Measurements from ENCODE around the gene GEMIN5.

The GEMIN5 gene

DNA sequence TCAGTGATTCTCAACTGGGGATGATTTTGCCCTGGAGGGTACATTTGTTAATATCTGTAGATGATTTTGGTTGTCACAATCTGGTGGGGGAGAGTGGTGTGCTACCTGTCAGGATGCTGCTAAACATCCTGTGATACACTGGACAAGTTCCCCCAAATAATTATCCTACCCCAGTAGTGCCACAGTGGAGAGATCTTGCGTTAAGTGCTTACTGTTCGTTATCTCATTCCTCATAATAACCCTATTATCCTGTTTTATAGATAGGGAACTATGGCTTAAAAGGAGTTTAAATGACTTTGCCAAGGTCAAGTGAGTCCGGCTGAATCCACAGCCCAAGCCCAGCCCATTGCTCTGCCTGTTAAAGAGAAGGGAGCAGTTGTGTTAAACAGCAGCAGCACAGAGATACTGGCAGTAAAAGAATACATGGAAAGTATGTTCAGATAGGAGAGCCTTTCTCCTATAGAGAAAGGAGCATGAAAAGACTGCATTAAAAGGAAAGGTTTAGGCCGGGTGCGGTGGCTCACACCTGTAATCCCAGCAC is 64.2 kb downstream of the GEMIN5 start:
- no peak for DNase-seq

DNA sequence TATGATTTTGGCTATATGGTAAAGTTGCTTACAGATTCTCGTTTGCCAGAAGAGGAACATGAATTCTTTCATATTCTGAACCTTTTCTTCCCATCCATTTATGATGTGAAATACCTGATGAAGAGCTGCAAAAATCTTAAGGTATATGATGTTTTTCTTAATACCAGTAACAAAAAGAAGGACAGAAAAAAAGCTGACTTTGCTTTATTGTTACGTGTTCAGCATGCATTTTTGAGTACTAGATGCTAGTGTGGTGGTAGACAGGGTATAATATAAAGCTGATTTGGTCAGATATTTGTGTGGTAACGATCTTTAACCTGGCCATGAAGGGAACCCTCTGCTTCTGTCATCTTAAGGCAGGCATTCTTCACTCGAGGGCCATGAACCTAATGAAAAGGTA is 66.3 kb downstream of the GEMIN5 start:
- no peak for DNase-seq

DNA sequence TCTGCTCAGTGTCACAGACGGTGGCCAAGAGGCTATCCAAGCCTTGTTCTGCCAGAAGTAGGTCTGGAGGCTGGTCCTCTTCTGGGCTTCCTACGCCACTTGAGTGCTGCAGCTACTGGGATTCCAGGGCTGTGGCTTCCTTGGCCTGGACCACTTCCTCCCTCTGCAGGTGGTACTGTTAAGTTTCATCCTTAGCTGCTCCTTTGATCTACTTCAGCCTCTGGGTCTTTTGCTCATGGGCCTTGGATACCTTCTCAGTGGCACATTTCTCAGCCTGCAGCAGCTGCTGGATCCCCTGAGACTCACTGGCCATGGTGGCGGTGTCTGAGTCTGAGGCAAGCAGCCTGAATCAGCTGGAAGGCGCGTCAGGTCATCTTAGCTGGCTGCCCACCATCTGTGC is 69.3 kb downstream of the GEMIN5 start:
- peak; percentile 3 for DNase-seq

DNA sequence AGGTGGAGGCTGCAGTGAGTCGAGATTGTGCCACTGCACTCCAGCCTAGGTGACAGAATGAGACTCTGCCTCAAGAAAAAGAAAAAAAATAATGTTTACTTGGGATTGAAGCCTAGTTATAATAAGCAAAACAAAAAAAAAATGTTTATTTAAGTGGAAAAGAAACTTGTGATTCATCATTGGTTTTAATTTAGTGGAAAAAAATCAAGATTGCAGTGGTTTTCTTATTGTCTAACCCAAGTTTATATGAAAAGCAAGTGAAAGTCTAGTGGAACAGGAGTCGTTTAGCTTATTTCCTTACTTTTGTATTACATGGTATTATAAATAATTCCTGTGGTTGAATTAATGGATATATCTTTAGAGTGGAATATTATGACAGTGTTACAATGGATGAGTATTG is 71.2 kb downstream of the GEMIN5 start:
- no peak for DNase-seq

GRCh38 chr5:154865466-154866184 is 72.4 kb downstream of the GEMIN5 start:
- DNase-seq: no peak

- no peak for DNase-seq
Observed at GRCh38 chr5:154863291-154864080, 74.5 kb downstream of the GEMIN5 start.

DNA sequence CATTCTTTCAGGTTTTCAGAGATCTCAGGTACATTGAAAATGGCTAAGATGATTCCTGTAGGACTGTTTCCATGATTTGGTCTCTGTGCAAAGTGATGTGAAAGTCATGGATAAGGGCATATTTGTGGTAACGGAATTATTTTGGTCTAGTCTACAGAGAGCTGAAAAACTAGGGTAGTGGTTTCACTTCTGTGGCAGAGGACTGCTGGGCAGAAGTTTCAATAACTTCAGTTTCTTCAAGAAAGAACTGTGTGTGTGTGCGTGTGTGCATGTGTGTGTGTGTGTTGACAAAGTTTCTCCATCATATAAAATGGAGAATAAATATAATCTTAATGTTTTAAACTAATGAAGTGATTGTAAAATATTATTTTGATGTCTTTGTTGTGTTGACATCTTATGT is 75.2 kb downstream of the GEMIN5 start:
- DNase-seq: no peak

GRCh38 chr5:154861946-154862345 is 76.1 kb downstream of the GEMIN5 start:
- DNase-seq: no peak

GRCh38 chr5:154860765-154861164 is 77.2 kb downstream of the GEMIN5 start:
- DNase-seq: no peak

GRCh38 chr5:154860123-154860522 is 77.9 kb downstream of the GEMIN5 start:
- no peak for DNase-seq

GRCh38 chr5:154858972-154859871 is 78.8 kb downstream of the GEMIN5 start:
- peak; percentile 33 for DNase-seq

- peak; percentile 98 for DNase-seq
Observed at GRCh38 chr5:154858297-154858971, 79.6 kb downstream of the GEMIN5 start, which contains the start of gene CNOT8. TSS of gene CNOT8 (plus strand) at chr5:154858627. CDS start at chr5:154863279, 4,652 bp downstream.

DNA sequence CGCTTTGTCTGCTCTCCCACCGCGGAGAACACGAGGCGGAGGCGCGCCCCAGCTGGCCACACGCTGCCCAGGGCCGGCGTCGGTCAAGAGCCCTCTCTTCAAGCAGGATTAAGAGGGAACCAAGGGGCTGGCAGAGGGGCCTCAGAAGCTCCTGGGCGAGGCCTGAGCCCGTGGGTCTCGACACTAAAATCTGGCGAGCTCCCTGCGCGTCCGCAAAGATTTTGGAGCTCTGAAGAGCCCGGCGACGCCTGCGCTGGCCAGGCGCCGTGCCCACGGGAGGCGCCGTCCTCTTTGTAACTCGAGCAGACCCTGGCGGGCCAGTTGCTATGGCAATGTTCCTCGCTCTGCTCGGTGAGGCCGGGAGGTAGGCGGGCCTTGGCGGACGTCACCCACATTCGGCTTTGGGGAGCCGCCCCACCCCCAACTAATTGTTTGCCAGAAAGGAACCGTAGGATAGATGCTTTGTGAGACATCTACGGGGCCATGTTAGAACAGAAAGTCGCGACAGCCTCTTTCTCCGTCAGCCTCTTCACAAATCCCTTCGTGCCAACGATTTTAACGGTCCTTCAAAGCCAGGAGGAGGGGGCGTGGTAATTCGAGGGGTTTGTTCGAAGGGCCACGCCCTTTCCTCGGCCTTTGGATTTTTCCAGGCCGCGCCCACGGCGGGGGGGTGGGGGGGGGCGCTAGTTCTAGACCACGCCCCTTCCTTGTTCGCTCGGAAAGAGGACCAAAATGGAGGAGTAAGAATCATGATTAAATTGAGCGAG is 80.3 kb downstream of the GEMIN5 start:
- DNase-seq: peak; percentile 93

- no peak for DNase-seq
Observed at GRCh38 chr5:154851351-154851750, 86.7 kb downstream of the GEMIN5 start.

GRCh38 chr5:154850255-154851062 is 87.6 kb downstream of the GEMIN5 start, which contains the start of gene FAXDC2:
TSS of gene FAXDC2 (minus strand) at chr5:154850603. CDS start at chr5:154838178, 12,425 bp downstream.
- DNase-seq: no peak

- DNase-seq: no peak
Observed at GRCh38 chr5:154849791-154850201, 88.2 kb downstream of the GEMIN5 start.

GRCh38 chr5:154849264-154849785 is 88.7 kb downstream of the GEMIN5 start:
- no peak for DNase-seq

GRCh38 chr5:154844809-154845208 is 93.2 kb downstream of the GEMIN5 start:
- no peak for DNase-seq

DNA sequence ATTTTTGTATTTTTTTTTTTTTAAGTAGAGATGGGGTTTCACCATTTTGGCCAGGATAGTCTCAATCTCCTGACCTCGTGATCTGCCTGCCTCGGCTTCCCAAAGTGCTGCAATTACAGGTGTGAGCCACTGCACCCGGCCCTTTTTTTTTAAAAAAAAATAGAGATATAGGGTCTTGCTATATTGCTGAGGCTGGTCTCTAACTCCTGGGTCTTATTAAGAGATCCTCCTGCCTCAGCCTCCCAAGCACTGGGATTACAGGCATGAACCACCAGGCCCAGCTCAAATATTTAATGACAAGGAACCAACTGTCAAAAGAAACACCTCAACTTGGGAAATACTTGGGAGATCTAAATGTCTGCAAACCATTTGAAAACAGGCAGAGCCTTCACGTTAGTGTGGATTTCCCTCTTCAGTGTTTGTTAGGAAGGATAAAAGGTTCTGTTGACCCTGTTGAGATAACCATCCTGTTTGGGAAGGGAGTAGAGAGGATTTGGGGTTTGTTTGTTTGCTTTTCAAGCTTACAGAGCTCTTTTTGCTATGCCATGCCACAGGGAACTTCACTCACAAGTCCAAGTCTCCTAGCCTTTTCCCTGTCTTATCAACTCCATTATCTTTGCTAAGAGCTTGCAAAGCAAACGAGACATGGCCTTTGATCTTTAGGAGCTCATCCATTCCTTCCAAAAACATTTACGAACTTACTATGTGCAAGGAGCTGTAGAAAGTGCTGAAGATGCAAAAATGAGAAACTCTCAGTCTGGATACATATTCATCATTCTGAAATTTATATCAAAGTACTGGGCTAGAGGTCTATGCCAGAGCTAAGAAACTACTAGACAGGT is 95.1 kb downstream of the GEMIN5 start:
- no peak for DNase-seq
